ENCODE measurements around the gene SELENOI.

SELENOI gene

DNA sequence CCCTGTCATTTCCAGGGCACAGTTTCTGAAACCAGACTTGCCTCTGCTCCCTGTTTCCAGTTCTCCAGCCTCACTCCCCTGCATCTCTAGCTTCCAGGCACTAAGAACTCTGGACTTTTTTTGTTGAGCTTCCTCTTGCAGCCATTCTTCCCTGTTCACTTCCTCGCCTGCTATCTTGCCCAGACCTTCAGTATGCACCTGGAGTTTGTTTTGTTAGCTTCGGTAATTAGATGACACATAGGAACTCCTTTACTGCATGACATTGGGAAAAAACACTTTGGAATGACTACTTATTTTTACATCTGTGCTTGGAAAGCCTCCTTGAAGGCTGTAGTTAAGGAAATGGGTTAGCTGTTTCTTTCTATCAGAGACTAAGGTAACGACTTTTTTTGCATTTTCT is 96.8 kb downstream of the SELENOI start:
- no peak overlapping the region for H3K27ac ChIP-seq
- TF ChIP-seq ZFX (IDR thresholded peaks at IDR 0.05): no peak
- TF ChIP-seq, protein P1, sequence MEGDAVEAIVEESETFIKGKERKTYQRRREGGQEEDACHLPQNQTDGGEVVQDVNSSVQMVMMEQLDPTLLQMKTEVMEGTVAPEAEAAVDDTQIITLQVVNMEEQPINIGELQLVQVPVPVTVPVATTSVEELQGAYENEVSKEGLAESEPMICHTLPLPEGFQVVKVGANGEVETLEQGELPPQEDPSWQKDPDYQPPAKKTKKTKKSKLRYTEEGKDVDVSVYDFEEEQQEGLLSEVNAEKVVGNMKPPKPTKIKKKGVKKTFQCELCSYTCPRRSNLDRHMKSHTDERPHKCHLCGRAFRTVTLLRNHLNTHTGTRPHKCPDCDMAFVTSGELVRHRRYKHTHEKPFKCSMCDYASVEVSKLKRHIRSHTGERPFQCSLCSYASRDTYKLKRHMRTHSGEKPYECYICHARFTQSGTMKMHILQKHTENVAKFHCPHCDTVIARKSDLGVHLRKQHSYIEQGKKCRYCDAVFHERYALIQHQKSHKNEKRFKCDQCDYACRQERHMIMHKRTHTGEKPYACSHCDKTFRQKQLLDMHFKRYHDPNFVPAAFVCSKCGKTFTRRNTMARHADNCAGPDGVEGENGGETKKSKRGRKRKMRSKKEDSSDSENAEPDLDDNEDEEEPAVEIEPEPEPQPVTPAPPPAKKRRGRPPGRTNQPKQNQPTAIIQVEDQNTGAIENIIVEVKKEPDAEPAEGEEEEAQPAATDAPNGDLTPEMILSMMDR (conservative IDR thresholded peaks at IDR 0.05): no peak

DNA sequence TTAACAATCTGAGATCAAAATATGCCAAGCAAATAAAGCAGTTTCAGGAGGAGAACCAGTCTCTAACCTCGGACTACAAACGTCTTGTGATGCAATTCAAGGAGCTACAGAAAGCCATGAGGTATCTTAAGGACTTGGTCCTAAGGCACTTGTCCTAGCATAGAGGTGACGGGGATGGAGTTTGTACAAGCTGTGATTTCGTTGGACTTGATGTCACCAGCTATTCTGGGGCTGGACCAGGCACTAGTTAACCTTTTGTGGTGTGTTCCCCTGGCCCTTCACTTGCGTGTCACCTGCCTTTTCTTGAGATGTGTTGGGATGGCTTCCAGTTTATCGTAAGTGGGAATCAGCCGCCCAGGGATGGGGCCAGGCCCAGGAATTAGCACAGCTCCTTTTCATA is 98.3 kb downstream of the SELENOI start:
- H3K27ac ChIP-seq: no peak overlapping the region
- TF ChIP-seq, protein P1 (conservative IDR thresholded peaks at IDR 0.05): no peak
- TF ChIP-seq ZFX (IDR thresholded peaks at IDR 0.05): no peak

Measured in C4-2B (cell line).